ENCODE measurements around the gene SLC6A12.

The SLC6A12 gene

DNA sequence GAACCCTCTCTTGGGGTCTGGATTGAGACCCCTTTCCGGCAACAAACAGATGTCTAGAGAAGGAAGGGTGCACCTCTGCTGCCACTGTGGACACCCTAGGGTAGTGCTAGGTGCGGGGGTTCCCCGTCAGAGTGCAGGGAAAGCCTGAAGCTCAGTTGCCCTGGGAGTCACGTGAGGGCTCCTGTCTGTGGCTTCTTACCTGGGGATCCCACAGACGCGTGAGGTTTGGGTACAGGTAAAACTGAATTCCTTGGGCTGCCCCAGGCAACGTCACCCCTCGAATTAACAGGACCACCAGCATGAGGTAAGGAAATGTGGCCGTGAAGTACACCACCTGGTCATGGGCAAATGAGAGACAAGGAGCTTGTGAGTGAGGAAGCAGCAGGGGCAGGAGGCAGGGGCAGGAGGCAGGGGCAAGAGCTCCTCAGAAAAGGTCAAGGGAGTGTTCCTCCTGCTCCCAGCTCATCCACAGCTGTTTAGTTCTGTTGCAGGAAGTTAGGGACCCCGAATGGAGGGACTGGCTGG, 21.0 kb upstream of the SLC6A12 start:
- Histone ChIP-seq H3K27ac (ENCODE audit: low read depth, low read length, poor library complexity, severe bottlenecking) (no peak overlapping the region), H4K20me1 (ENCODE audit: insufficient read depth, low read length) (no peaks in the 10 kb centered on the region), H3K9ac (ENCODE audit: low read length) (no peak overlapping the region), H3K79me2 (ENCODE audit: insufficient read depth, low read length) (no peaks in the 10 kb centered on the region), H3K27me3 (ENCODE audit: insufficient read depth, low read length) (peaks cover 8% of the 10 kb centered on the region; the same call in 1 of the 2 replicates), H3K4me1 (ENCODE audit: insufficient read depth, low read length, severe bottlenecking) (no peaks in the 10 kb centered on the region), H3K4me3 (ENCODE audit: low read depth, low read length, poor library complexity, severe bottlenecking) (no peak overlapping the region), H3F3A (ENCODE audit: insufficient read depth, low read length) (no peaks in the 10 kb centered on the region), H3K4me2 (ENCODE audit: low read length) (no peak overlapping the region), H3K9me3 (ENCODE audit: low read length) (peaks cover 6% of the 10 kb centered on the region), H3K9me2 (ENCODE audit: low read depth, low read length) (no peaks in the 10 kb centered on the region), H3K36me3 (ENCODE audit: insufficient read depth, low read length) (no peaks in the 10 kb centered on the region), H2AFZ (ENCODE audit: low read length) (no peak overlapping the region)
- TF ChIP-seq CTCF (IDR thresholded peaks at IDR 0.05; ENCODE audit: low read length) (no peak), EZH2 (IDR thresholded peaks at IDR 0.05; ENCODE audit: borderline replicate concordance, low read length) (no peak)

DNA sequence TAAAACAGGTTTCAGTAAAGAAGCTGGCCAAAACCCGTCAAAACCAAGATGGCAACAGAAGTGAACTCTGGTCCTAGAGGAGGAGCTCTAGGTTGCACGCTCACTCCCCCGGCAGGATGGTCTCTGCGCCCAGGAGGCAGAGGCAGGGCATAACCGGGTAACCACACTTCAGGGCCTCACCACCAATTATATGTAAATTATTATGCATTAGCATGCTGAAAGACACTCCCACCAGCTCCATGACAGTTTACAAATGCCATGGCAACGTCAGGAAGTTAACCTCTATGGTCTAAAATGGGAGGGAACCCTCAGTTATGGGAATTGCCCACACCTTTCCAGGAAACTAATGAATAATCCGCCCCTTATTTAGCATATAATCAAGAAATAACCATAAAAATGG, 20.1 kb upstream of the SLC6A12 start:
- Histone ChIP-seq H3K9me3 (ENCODE audit: low read length) (peaks cover 6% of the 10 kb centered on the region), H2AFZ (ENCODE audit: low read length) (no peak overlapping the region), H3K9me2 (ENCODE audit: low read depth, low read length) (no peaks in the 10 kb centered on the region), H3K36me3 (ENCODE audit: insufficient read depth, low read length) (no peaks in the 10 kb centered on the region), H3K4me3 (ENCODE audit: low read depth, low read length, poor library complexity, severe bottlenecking) (no peak overlapping the region), H3K4me2 (ENCODE audit: low read length) (no peak overlapping the region), H3K9ac (ENCODE audit: low read length) (no peak overlapping the region), H3K4me1 (ENCODE audit: insufficient read depth, low read length, severe bottlenecking) (no peaks in the 10 kb centered on the region), H3K27me3 (ENCODE audit: insufficient read depth, low read length) (peaks cover 8% of the 10 kb centered on the region; the same call in 1 of the 2 replicates), H3K79me2 (ENCODE audit: insufficient read depth, low read length) (no peaks in the 10 kb centered on the region), H3F3A (ENCODE audit: insufficient read depth, low read length) (no peaks in the 10 kb centered on the region), H3K27ac (ENCODE audit: low read depth, low read length, poor library complexity, severe bottlenecking) (no peak overlapping the region), H4K20me1 (ENCODE audit: insufficient read depth, low read length) (no peaks in the 10 kb centered on the region)
- TF ChIP-seq CTCF (IDR thresholded peaks at IDR 0.05; ENCODE audit: low read length) = no peak
- no peak for TF ChIP-seq EZH2 (IDR thresholded peaks at IDR 0.05; ENCODE audit: borderline replicate concordance, low read length)

GRCh38 chr12:233615-233968, 19.6 kb upstream of the SLC6A12 start:
- no peak overlapping the region for H3K27ac ChIP-seq (ENCODE audit: low read depth, low read length, poor library complexity, severe bottlenecking)

More at GRCh38 chr12:233615-233968, 19.6 kb upstream of the SLC6A12 start:
- no peaks in the 10 kb centered on the region for H3K36me3 ChIP-seq (ENCODE audit: insufficient read depth, low read length)
- no peaks in the 10 kb centered on the region for H3K79me2 ChIP-seq (ENCODE audit: insufficient read depth, low read length)
- H2AFZ ChIP-seq (ENCODE audit: low read length) = no peak overlapping the region
- H3K9me3 ChIP-seq (ENCODE audit: low read length) = peaks cover 6% of the 10 kb centered on the region
- TF ChIP-seq CTCF (IDR thresholded peaks at IDR 0.05; ENCODE audit: low read length) = no peak
- TF ChIP-seq EZH2 (IDR thresholded peaks at IDR 0.05; ENCODE audit: borderline replicate concordance, low read length) = no peak
- peaks cover 8% of the 10 kb centered on the region; the same call in 1 of the 2 replicates for H3K27me3 ChIP-seq (ENCODE audit: insufficient read depth, low read length)
- no peaks in the 10 kb centered on the region for H3K4me1 ChIP-seq (ENCODE audit: insufficient read depth, low read length, severe bottlenecking)
- H4K20me1 ChIP-seq (ENCODE audit: insufficient read depth, low read length) = no peaks in the 10 kb centered on the region
- H3F3A ChIP-seq (ENCODE audit: insufficient read depth, low read length) = no peaks in the 10 kb centered on the region
- H3K4me3 ChIP-seq (ENCODE audit: low read depth, low read length, poor library complexity, severe bottlenecking) = no peak overlapping the region
- H3K4me2 ChIP-seq (ENCODE audit: low read length) = no peak overlapping the region
- H3K9ac ChIP-seq (ENCODE audit: low read length) = no peak overlapping the region
- no peaks in the 10 kb centered on the region for H3K9me2 ChIP-seq (ENCODE audit: low read depth, low read length)
